Right hindlimb (tissue), 1 donor: Measurements from ENCODE around the gene MASTL.

Source experiments
- DNase-seq: peaks from one replicate; pipeline ENCODE4 v3.0.0-alpha.2; 2018

The MASTL gene

GRCh38 chr10:27225642-27226257 lies 70.6 kb downstream of the MASTL start:
- no peak for DNase-seq

DNA sequence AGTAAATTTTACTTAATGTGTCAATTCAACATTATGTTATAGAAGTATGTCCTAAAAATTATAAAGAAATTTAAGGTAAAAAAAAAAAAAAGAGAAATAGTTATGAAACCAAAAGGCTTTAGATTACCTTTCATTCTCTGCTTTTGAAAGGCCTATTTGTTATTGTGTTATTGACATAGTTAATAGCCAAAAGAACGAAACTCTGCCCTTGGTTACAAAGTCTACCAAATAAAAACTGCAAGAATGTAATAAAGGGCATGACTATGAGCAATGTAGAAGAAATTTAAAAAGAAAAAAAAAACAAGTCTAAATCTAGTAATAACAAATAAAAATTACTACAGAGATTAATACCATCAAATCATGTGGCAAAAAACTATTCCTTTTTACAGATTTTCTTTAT lies 74.9 kb downstream of the MASTL start:
- DNase-seq: no peak

GRCh38 chr10:27235706-27236105 lies 80.6 kb downstream of the MASTL start:
- no peak for DNase-seq
